Measurements from ENCODE around the gene CLIP3. TPM values are rescaled to one million over a fixed set of nuclear protein-coding genes. Genes with fewer than 3 reads are reported as not detected.

The CLIP3 gene
- total and polyA plus RNA-seq, 2 of the 13 experiments (the other 11 are each of a cell fraction or from before 2014, with no cell fraction given) = 0.15 to 1.2 TPM

DNA sequence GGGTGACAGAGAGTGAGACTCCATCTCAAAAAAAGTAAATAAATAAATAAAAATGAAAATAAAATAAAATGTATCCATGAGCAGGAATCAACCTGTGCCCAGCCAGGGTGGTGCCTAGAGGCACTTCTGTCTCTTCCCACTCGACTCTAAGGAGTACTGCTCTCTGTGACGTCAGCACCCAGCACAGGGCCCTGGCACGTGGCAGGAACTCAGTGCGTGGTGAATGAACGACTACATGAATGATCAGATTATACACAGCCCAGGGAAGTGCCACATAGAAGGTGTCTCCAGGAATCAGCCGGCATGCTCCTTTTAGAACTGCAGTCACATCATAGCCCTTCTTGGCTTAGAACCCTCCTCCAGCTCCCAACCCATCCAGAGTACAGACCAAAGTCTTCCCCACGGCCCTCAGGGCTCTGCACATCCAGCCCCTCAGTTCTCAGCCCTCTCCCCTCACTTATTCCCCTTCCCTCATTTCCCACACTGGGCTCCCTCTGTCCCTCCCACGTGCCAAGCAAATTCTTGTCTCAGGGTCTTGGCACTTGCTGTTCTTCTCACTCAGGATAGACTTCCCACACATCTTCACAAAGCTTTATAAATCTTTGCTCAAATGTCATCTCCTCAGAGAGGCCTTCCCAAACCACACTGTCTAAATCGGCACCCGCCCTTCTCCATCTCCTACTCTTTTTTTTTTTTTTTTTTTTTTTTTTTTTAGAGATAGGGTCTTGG is 4.2 kb downstream of the CLIP3 start (continued):
- TF ChIP-seq ZBTB34 (CRISPR knock-in tag; IDR thresholded peaks at IDR 0.05) = no peak
- TF ChIP-seq ZNF619 (CRISPR knock-in tag; IDR thresholded peaks at IDR 0.05) = no peak
- TF ChIP-seq KLF13 (CRISPR knock-in tag; IDR thresholded peaks at IDR 0.05) = no peak
- TF ChIP-seq ZNF639 (CRISPR knock-in tag; conservative IDR thresholded peaks at IDR 0.05) = no peak
- TF ChIP-seq REPIN1 (CRISPR knock-in tag; IDR thresholded peaks at IDR 0.05; ENCODE audit: borderline replicate concordance, low read depth) = no peak
- no peak for TF ChIP-seq MYNN (CRISPR knock-in tag; IDR thresholded peaks at IDR 0.05; ENCODE audit: low read depth)
- TF ChIP-seq ZBTB2 (CRISPR knock-in tag; IDR thresholded peaks at IDR 0.05; ENCODE audit: low read depth) = no peak
- no peak for TF ChIP-seq ZFP62 (CRISPR knock-in tag; IDR thresholded peaks at IDR 0.05)

- no peaks in the 10 kb centered on the region for H4K20me1 ChIP-seq (ENCODE audit: insufficient read depth, low read length)
- peaks cover 7% of the 10 kb centered on the region; the same call in 1 of the 2 replicates for H3K4me1 ChIP-seq (ENCODE audit: insufficient read depth, low read length)
- peaks cover 6% of the 10 kb centered on the region in 2 experiments; a peak in 3 of 5 replicates for H3K36me3 ChIP-seq (replicated peaks in 1 of 2; ENCODE audit: control insufficient read depth in 1 of 2, insufficient read depth in 2 of 2, low read length in 2 of 2)
- FAIRE-seq (no peak), DNase-seq (ENCODE audit: low spot score) (no peak), ATAC-seq (no peak)
- no peak overlapping the region for H3K27ac ChIP-seq (ENCODE audit: extremely low read length, insufficient read depth, low read length)
- in situ Hi-C loops (cut with HindIII; ENCODE audit: extremely low pct_ligation_motif_present, low pct_unique_long_range_greater_than_20kb) (no loop called here), intact Hi-C loops (cut with micrococcal nuclease; ENCODE audit: unreplicated experiment) (no loop called here)
- POLR2A ChIA-PET = no interaction called here
- CTCF ChIA-PET (ENCODE audit: low intra/inter-chr PET ratio, low total read pairs) = no interaction called here
- H3K9ac ChIP-seq (ENCODE audit: insufficient read depth, low read depth, low read length) = no peak overlapping the region
- H3K27me3 ChIP-seq (ENCODE audit: control insufficient read depth in 1 of 2, insufficient read depth in 2 of 2, low read length in 2 of 2) = no peaks in the 10 kb centered on the region
- BruUV-seq (replicated peaks) = no TSS peak
- no peak overlapping the region for H3K4me3 ChIP-seq (replicated peaks in 1 of 3; ENCODE audit: insufficient read depth in 1 of 3, low read depth in 2 of 3, low read length in 3 of 3)
- no peaks in the 10 kb centered on the region for H3K79me2 ChIP-seq (ENCODE audit: insufficient read depth, low read length)
- no peak overlapping the region for H2AFZ ChIP-seq (ENCODE audit: low read length)
- H3K9me3 ChIP-seq (ENCODE audit: low read length) = no peaks in the 10 kb centered on the region
- WGBS (ENCODE audit: low lambda C conversion rate) = 100% methylated on average over 6 of the region's 6 CpGs
- TF ChIP-seq ZNF121 (CRISPR knock-in tag; IDR thresholded peaks at IDR 0.05) = peak; percentile 50
- TF ChIP-seq, protein P1, sequence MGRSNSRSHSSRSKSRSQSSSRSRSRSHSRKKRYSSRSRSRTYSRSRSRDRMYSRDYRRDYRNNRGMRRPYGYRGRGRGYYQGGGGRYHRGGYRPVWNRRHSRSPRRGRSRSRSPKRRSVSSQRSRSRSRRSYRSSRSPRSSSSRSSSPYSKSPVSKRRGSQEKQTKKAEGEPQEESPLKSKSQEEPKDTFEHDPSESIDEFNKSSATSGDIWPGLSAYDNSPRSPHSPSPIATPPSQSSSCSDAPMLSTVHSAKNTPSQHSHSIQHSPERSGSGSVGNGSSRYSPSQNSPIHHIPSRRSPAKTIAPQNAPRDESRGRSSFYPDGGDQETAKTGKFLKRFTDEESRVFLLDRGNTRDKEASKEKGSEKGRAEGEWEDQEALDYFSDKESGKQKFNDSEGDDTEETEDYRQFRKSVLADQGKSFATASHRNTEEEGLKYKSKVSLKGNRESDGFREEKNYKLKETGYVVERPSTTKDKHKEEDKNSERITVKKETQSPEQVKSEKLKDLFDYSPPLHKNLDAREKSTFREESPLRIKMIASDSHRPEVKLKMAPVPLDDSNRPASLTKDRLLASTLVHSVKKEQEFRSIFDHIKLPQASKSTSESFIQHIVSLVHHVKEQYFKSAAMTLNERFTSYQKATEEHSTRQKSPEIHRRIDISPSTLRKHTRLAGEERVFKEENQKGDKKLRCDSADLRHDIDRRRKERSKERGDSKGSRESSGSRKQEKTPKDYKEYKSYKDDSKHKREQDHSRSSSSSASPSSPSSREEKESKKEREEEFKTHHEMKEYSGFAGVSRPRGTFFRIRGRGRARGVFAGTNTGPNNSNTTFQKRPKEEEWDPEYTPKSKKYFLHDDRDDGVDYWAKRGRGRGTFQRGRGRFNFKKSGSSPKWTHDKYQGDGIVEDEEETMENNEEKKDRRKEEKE (IDR thresholded peaks at IDR 0.05) = no peak
- H3K4me2 ChIP-seq (ENCODE audit: low read depth, low read length) = no peak overlapping the region
Measured at GRCh38 chr19:36027696-36028095, 5.0 kb downstream of the CLIP3 start.

All from HepG2 (cell line).